Brain microvascular endothelial cell (primary cell): ENCODE measurements around the gene SMYD4.
"Not testable (repeated sequence)": the region's sequence is repeated elsewhere in the genome, so short reads cannot be mapped to it uniquely, and the experiment has no call there.

ENCODE experiments used
- DNase-seq: peaks from one replicate; pipeline ENCODE4 v3.0.0-alpha.2; 2020
- H3K27ac ChIP-seq: fragments of 250-450 bp; sonication (Bioruptor Pico); 2 replicates; pipeline ENCODE4 v1.5.1; 2020; ENCODE audit warnings: mild to moderate bottlenecking, moderate library complexity
- H3K27me3 ChIP-seq: fragments of 250-450 bp; sonication (Bioruptor Pico); replicated peaks from 2 replicates; pipeline ENCODE4 v1.5.1; 2020; ENCODE audit warnings: mild to moderate bottlenecking
- H3K36me3 ChIP-seq: fragments of 250-450 bp; sonication (Bioruptor Pico); replicated peaks from 2 replicates; pipeline ENCODE4 v1.5.1; 2020; ENCODE audit warnings: mild to moderate bottlenecking
- H3K4me3 ChIP-seq: 2 replicates; pipeline ENCODE4 v1.5.1; 2011; ENCODE audit warnings: low read depth, mild to moderate bottlenecking, control low read depth, low read length, moderate library complexity
- in situ Hi-C: cut with HindIII; loops from 2 replicates; pipeline ENCODE4 v1.10.0; 2017; ENCODE audit warnings: low sequenced_read_pairs, low pct_ligation_motif_present
- TF ChIP-seq, protein P1 (sequence below): IDR thresholded peaks from 2 replicates; pipeline ENCODE4 v1.5.1; 2011; ENCODE audit warnings: low read depth, mild to moderate bottlenecking, moderate library complexity, low read length, control low read depth, inconsistent platforms; ENCODE audit errors: missing control alignments

Gene SMYD4

GRCh38 chr17:1746975-1747543 is 82.6 kb downstream of the SMYD4 start:
- H3K36me3 ChIP-seq, result no peaks in the 10 kb centered on the region
- in situ Hi-C loops, result no loop called here
- no peak overlapping the region for H3K4me3 ChIP-seq
- DNase-seq, result no peak
- H3K27me3 ChIP-seq, result no peaks in the 10 kb centered on the region
- H3K27ac ChIP-seq, result no peak overlapping the region
- TF ChIP-seq, protein P1, sequence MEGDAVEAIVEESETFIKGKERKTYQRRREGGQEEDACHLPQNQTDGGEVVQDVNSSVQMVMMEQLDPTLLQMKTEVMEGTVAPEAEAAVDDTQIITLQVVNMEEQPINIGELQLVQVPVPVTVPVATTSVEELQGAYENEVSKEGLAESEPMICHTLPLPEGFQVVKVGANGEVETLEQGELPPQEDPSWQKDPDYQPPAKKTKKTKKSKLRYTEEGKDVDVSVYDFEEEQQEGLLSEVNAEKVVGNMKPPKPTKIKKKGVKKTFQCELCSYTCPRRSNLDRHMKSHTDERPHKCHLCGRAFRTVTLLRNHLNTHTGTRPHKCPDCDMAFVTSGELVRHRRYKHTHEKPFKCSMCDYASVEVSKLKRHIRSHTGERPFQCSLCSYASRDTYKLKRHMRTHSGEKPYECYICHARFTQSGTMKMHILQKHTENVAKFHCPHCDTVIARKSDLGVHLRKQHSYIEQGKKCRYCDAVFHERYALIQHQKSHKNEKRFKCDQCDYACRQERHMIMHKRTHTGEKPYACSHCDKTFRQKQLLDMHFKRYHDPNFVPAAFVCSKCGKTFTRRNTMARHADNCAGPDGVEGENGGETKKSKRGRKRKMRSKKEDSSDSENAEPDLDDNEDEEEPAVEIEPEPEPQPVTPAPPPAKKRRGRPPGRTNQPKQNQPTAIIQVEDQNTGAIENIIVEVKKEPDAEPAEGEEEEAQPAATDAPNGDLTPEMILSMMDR, result no peak

- no peak overlapping the region for H3K27ac ChIP-seq
- TF ChIP-seq, protein P1, result no peak
- H3K27me3 ChIP-seq, result no peaks in the 10 kb centered on the region
- in situ Hi-C loops, result no loop called here
- no peaks in the 10 kb centered on the region for H3K36me3 ChIP-seq
- H3K4me3 ChIP-seq, result no peak overlapping the region
- no peak for DNase-seq
Observed at GRCh38 chr17:1745513-1746020, 84.1 kb downstream of the SMYD4 start.

GRCh38 chr17:1744551-1745512 is 84.9 kb downstream of the SMYD4 start:
- no peak for DNase-seq
- no peak overlapping the region for H3K4me3 ChIP-seq
- no peaks in the 10 kb centered on the region for H3K27me3 ChIP-seq
- no peaks in the 10 kb centered on the region for H3K36me3 ChIP-seq
- H3K27ac ChIP-seq, result no peak overlapping the region
- TF ChIP-seq, protein P1, result no peak
- in situ Hi-C loops, result no loop called here

DNA sequence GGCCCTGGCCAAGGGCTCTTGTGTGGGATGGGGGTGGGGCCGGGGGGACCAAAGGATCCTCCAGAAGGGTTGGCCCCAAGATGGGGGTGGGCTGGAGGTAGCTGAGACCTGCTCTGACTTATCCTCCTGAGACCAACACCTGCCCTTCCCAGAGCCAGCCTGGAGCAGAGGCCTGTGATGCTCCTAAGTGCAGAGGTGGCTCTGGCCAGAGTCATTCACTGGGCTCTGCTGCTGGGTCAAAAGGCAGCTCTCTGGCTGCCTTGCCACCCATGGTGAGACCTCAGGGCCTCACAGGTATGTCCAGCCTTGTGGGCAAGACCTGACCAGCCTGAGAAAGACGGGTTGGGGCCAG is 86.6 kb downstream of the SMYD4 start:
- Histone ChIP-seq H3K27me3 (no peaks in the 10 kb centered on the region), H3K36me3 (no peaks in the 10 kb centered on the region), H3K4me3 (no peak overlapping the region), H3K27ac (no peak overlapping the region)
- TF ChIP-seq, protein P1, result no peak
- in situ Hi-C loops, result no loop called here
- no peak for DNase-seq

- Histone ChIP-seq H3K4me3 (no peak within 1 kb of the TSS), H3K27ac (no peak within 1 kb of the TSS), H3K36me3 (no peaks in the 10 kb centered on the region), H3K27me3 (no peaks in the 10 kb centered on the region)
- in situ Hi-C loops, result no loop called here
- DNase-seq, result no peak
- TF ChIP-seq, protein P1, result no peak
Observed at GRCh38 chr17:1742371-1743087, 87.2 kb downstream of the SMYD4 start, which contains the start of gene SERPINF2. SERPINF2 (plus strand) TSS chr17:1742871; CDS start chr17:1744996, 2,125 bp downstream.

DNA sequence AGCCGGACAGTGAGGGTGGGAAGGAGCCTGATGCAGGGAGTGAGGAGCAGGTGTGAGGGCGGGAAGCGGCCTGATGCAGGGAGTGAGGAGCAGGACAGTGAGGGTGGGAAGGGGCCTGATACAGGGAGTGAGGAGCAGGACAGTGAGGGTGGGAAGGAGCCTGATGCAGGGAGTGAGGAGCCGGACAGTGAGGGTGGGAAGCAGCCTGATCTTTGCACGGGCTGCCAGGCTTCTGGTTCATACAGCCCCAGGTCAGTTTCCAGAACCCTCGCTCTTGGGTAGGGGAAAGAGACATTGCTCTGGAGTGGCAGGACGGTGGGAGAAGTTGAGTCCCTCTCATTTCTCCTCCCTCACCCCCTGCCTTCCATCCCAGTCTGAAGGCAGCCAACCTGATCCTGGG is 87.8 kb downstream of the SMYD4 start:
- H3K36me3 ChIP-seq, H3K27me3 ChIP-seq, in situ Hi-C loops, H3K27ac ChIP-seq, DNase-seq, H3K4me3 ChIP-seq: not testable (repeated sequence)
